A549 treated with dexamethasone at 1 μM for 4 hours (cell line): ENCODE results near the gene PSENEN. TPM values are rescaled to one million over a fixed set of nuclear protein-coding genes. Genes with fewer than 3 reads are reported as not detected.

Experiments
- total RNA-seq: library from RNA; stranded (reverse); fragments of 200-300 nt; extraction: Qiagen RNA extraction; gene quantifications from 5 replicates; pipeline ENCODE4 v1.2.3, GENCODE V29; 2022

PSENEN gene
- 255 to 313 TPM (median 263 TPM) in 5 replicates for total RNA-seq

GRCh38 chr19:35745328-35746086 is at the start of gene PSENEN, which contains the start of gene U2AF1L4:
PSENEN (plus strand) TSS chr19:35745651; CDS start chr19:35745931, 280 bp downstream.
U2AF1L4 (minus strand) TSS chr19:35745418; CDS start chr19:35745391, 27 bp downstream.

GRCh38 chr19:35704218-35704617 is 41.2 kb upstream of the PSENEN start, which contains the start of gene ZBTB32:
ZBTB32 (plus strand) TSS chr19:35704558; CDS start chr19:35714627, 10,069 bp downstream.

GRCh38 chr19:35717665-35718344 is 27.6 kb upstream of the PSENEN start, which contains the start of gene KMT2B:
KMT2B (plus strand) TSS chr19:35718003; CDS start chr19:35718019, 16 bp downstream.

GRCh38 chr19:35742121-35742724 is 3.2 kb upstream of the PSENEN start, which contains the start of gene IGFLR1:
IGFLR1 (minus strand) TSS chr19:35742452; CDS start chr19:35741180, 1,272 bp downstream.

GRCh38 chr19:35748106-35749020 is 2.9 kb downstream of the PSENEN start, which contains the start of gene LIN37:
LIN37 (plus strand) TSS chr19:35748576; CDS start chr19:35748725, 149 bp downstream.

GRCh38 chr19:35756377-35757230 is 11.2 kb downstream of the PSENEN start, which contains the start of gene HSPB6:
HSPB6 (minus strand) TSS chr19:35757029; CDS start chr19:35757008, 21 bp downstream.

GRCh38 chr19:35757749-35758608 is 12.5 kb downstream of the PSENEN start, which contains the start of gene PROSER3:
PROSER3 (plus strand) TSS chr19:35758176; CDS start chr19:35758216, 40 bp downstream.

GRCh38 chr19:35775298-35776101 is 30.0 kb downstream of the PSENEN start, which contains the start of gene ARHGAP33:
ARHGAP33 (plus strand) TSS chr19:35775564; CDS start chr19:35775659, 95 bp downstream.

Other genes starting within 250 kb of the PSENEN start
- 31.6 to 41.1 TPM (median 36.7 TPM) in 5 replicates for gene DMKN, start 232.0 kb upstream of the PSENEN start, total RNA-seq
- gene SBSN, start 217.3 kb upstream of the PSENEN start, total RNA-seq = 2.9 to 4.4 TPM (median 3.9 TPM) in 5 replicates
- 0.07 to 0.26 TPM (median 0.09 TPM) in 5 replicates for gene GAPDHS, start 212.2 kb upstream of the PSENEN start, total RNA-seq
- gene TMEM147, start 200.0 kb upstream of the PSENEN start, total RNA-seq = 352 to 413 TPM (median 378 TPM) in 5 replicates
- gene ATP4A, start 182.0 kb upstream of the PSENEN start, total RNA-seq = 0.02 to 0.19 TPM (median 0.08 TPM) in 4 of 5 replicates, not detected in the other
- gene PMIS2, start 159.5 kb upstream of the PSENEN start, total RNA-seq = not detected in 5 replicates
- 10.6 to 18.6 TPM (median 15.8 TPM) in 5 replicates for gene HAUS5, start 132.9 kb upstream of the PSENEN start, total RNA-seq
- 142 to 206 TPM (median 203 TPM) in 5 replicates for gene RBM42, start 116.6 kb upstream of the PSENEN start, total RNA-seq
- 1.3 to 3.2 TPM (median 2.8 TPM) in 5 replicates for gene ETV2, start 103.9 kb upstream of the PSENEN start, total RNA-seq
- gene COX6B1, start 97.3 kb upstream of the PSENEN start, total RNA-seq = 1,250 to 1,794 TPM (median 1,275 TPM) in 5 replicates
- 0.47 to 1.2 TPM (median 0.97 TPM) in 5 replicates for gene UPK1A, start 79.1 kb upstream of the PSENEN start, total RNA-seq
- not detected in 5 replicates for gene ZBTB32, start 41.1 kb upstream of the PSENEN start, total RNA-seq
- 35.9 to 63.5 TPM (median 60.7 TPM) in 5 replicates for gene KMT2B, start 27.6 kb upstream of the PSENEN start, total RNA-seq
- 9.6 to 14.5 TPM (median 11.2 TPM) in 5 replicates for gene IGFLR1, start 3.2 kb upstream of the PSENEN start, total RNA-seq
- gene U2AF1L4, start 233 bp upstream of the PSENEN start, total RNA-seq = 23.2 to 30.8 TPM (median 26.5 TPM) in 5 replicates
- 19.1 to 28.1 TPM (median 22.8 TPM) in 5 replicates for gene LIN37, start 2.9 kb downstream of the PSENEN start, total RNA-seq
- gene HSPB6, start 11.4 kb downstream of the PSENEN start, total RNA-seq = 0.24 to 0.39 TPM (median 0.34 TPM) in 4 of 5 replicates, not detected in the other
- 20.3 to 35.5 TPM (median 32.5 TPM) in 5 replicates for gene PROSER3, start 12.5 kb downstream of the PSENEN start, total RNA-seq
- gene ARHGAP33, start 29.9 kb downstream of the PSENEN start, total RNA-seq = 3.0 to 10.3 TPM (median 6.4 TPM) in 5 replicates
- gene PRODH2, start 67.2 kb downstream of the PSENEN start, total RNA-seq = 0.12 to 0.46 TPM (median 0.16 TPM) in 5 replicates
- gene NPHS1, start 106.9 kb downstream of the PSENEN start, total RNA-seq = 0.38 to 0.70 TPM (median 0.45 TPM) in 5 replicates
- gene KIRREL2, start 111.3 kb downstream of the PSENEN start, total RNA-seq = 0.37 to 0.65 TPM (median 0.52 TPM) in 5 replicates
- 71.0 to 103 TPM (median 96.5 TPM) in 5 replicates for gene APLP1, start 122.9 kb downstream of the PSENEN start, total RNA-seq
- gene NFKBID, start 154.9 kb downstream of the PSENEN start, total RNA-seq = 3.5 to 6.3 TPM (median 5.9 TPM) in 5 replicates
- 0.15 to 0.47 TPM (median 0.32 TPM) in 4 of 5 replicates, not detected in the other for gene HCST, start 156.9 kb downstream of the PSENEN start, total RNA-seq
- not detected in 5 replicates for gene TYROBP, start 162.6 kb downstream of the PSENEN start, total RNA-seq
- gene LRFN3, start 190.7 kb downstream of the PSENEN start, total RNA-seq = 13.2 to 27.6 TPM (median 23.1 TPM) in 5 replicates
- gene SDHAF1, start 249.5 kb downstream of the PSENEN start, total RNA-seq = 32.4 to 43.7 TPM (median 41.9 TPM) in 5 replicates